ENCODE data around the gene LHX6.

Gene LHX6

DNA sequence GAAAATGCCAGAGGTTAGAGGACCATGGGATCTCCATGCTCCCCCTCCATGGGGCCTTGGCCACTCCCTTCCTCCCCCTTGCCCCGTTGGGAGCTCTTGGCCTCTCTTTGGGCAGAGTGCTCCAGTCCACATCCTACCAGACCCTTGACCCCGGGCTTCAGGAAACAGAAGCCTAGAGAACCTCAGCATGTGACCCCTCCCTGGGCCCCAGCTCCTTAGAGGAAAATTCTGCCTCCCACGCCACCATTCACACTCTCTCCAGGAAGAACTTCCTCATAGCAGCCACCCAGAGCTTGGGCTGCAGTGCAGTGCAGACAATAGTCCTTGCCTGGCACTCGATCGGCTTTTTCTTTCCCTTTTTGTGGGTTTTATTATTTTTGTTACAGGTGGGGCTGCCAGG, 6.0 kb downstream of the LHX6 start:
- no peak for TF ChIP-seq FOXP2 (optimal IDR thresholded peaks at IDR 0.05; ENCODE audit: borderline replicate concordance, extremely low read depth, extremely low read length, insufficient read depth)
- no peak for TF ChIP-seq POLR2AphosphoS5 (IDR thresholded peaks at IDR 0.05; ENCODE audit: low read depth, low read length)
- TF ChIP-seq SIN3A (IDR thresholded peaks at IDR 0.05; ENCODE audit: borderline replicate concordance, insufficient read depth, low read length): no peak
- no peak for TF ChIP-seq TAF1 (IDR thresholded peaks at IDR 0.05; ENCODE audit: borderline replicate concordance, insufficient read depth, low read length)
- TF ChIP-seq, protein P1, sequence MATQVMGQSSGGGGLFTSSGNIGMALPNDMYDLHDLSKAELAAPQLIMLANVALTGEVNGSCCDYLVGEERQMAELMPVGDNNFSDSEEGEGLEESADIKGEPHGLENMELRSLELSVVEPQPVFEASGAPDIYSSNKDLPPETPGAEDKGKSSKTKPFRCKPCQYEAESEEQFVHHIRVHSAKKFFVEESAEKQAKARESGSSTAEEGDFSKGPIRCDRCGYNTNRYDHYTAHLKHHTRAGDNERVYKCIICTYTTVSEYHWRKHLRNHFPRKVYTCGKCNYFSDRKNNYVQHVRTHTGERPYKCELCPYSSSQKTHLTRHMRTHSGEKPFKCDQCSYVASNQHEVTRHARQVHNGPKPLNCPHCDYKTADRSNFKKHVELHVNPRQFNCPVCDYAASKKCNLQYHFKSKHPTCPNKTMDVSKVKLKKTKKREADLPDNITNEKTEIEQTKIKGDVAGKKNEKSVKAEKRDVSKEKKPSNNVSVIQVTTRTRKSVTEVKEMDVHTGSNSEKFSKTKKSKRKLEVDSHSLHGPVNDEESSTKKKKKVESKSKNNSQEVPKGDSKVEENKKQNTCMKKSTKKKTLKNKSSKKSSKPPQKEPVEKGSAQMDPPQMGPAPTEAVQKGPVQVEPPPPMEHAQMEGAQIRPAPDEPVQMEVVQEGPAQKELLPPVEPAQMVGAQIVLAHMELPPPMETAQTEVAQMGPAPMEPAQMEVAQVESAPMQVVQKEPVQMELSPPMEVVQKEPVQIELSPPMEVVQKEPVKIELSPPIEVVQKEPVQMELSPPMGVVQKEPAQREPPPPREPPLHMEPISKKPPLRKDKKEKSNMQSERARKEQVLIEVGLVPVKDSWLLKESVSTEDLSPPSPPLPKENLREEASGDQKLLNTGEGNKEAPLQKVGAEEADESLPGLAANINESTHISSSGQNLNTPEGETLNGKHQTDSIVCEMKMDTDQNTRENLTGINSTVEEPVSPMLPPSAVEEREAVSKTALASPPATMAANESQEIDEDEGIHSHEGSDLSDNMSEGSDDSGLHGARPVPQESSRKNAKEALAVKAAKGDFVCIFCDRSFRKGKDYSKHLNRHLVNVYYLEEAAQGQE (IDR thresholded peaks at IDR 0.05; ENCODE audit: insufficient read depth in 1 of 2, low read depth in 2 of 2, low read length in 2 of 2): no peak

DNA sequence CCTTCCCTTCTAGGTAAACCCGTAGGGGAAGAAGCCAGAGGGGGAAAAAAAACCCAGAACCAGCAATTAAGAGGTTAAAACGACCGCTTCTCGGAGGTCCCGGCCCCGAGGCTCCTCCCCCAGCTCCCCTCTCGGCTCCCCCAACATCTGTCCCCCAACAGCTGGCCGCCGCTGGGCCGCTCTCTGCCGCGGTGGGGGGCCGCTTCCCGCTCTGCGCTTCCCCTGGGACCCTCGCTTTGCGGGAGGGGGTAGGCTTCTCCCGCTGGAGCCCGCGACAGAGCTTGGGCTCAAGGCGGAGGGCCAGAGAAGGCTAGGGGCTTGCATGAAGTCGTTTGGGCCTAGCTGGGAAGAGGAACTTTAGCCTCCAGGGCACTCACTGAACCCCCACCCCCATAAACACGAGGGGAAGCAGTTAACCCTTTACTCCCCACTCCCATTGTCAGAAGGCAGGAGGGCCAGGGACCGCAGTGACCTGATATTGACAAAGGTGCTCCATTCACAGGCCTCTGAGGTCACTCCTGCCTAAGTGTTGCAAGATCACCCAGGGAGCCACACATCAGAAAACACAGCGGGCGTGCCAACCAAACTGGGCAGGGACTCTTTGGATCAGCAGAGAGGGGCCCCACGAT, 7.5 kb downstream of the LHX6 start:
- TF ChIP-seq POLR2AphosphoS5 (IDR thresholded peaks at IDR 0.05; ENCODE audit: low read depth, low read length): no peak
- no peak for TF ChIP-seq TAF1 (IDR thresholded peaks at IDR 0.05; ENCODE audit: borderline replicate concordance, insufficient read depth, low read length)
- no peak for TF ChIP-seq SIN3A (IDR thresholded peaks at IDR 0.05; ENCODE audit: borderline replicate concordance, insufficient read depth, low read length)
- TF ChIP-seq FOXP2 (optimal IDR thresholded peaks at IDR 0.05; ENCODE audit: borderline replicate concordance, extremely low read depth, extremely low read length, insufficient read depth): no peak
- TF ChIP-seq, protein P1 (IDR thresholded peaks at IDR 0.05; ENCODE audit: insufficient read depth in 1 of 2, low read depth in 2 of 2, low read length in 2 of 2): no peak

DNA sequence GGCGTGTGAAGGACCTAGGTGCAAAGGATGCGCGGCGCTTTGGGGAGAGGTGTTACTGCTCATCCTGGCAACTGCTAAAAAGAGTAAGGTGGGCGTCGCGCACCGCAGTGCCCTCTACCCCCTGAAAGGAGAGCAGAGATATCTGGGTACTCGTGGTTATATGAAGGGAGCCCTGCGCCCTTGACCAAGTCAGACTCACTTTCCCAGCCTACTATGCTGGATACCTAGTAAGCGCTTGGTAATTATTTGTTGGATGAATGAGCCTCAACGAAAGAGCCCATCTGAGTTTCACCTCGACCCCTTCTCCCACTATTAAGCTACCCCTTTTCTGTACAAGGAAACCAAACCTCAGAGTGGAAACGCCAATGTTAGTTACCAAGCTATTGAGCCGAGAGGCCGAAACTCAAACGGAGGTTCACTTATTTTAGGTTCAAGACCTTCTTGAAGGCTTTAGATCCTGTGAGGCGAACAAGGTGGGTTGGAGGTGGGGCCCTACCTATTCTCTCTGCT, 8.0 kb downstream of the LHX6 start:
- TF ChIP-seq FOXP2 (optimal IDR thresholded peaks at IDR 0.05; ENCODE audit: borderline replicate concordance, extremely low read depth, extremely low read length, insufficient read depth) (no peak), SIN3A (IDR thresholded peaks at IDR 0.05; ENCODE audit: borderline replicate concordance, insufficient read depth, low read length) (no peak)

DNA sequence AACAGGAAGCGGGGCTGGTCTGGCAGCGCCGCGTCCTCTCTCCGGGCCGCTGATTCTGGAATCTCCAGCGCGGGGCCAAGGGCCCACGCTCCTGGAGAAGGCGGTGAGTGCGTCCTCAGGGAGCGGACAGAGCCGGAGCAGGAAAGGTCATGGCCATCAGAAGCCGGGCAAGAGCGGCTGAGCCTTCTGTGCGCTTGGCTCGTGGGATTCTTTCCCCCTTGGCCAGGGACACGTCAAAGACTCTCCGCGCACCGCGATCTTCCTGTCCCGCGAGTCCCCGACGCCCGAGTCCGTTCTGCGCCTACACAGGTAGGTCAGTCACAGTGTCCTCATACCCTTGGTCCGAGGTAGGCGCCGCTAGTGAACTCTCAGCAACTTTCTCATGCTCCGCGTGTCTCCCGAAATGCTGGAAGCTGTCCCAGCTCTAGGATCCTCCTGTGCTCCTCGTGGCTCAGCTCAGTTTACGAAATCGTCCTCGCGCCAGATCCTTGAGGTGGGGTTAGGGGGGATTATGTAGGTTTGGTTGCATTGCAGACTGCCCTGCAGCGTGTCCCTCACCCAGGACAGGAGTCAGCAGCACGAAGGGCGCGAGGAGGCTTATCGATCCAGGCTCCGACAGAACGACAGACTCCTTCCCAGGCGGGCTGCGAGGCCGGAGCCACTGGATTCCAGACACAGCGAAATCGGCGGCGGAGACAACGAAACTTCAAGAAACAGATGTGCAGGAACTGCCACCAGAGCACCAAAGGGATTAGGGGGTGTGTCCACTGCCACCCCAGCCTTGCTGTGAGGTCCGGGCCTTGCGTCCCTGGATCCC, 8.7 kb downstream of the LHX6 start:
- TF ChIP-seq SIN3A (IDR thresholded peaks at IDR 0.05; ENCODE audit: borderline replicate concordance, insufficient read depth, low read length): no peak
- TF ChIP-seq FOXP2 (optimal IDR thresholded peaks at IDR 0.05; ENCODE audit: borderline replicate concordance, extremely low read depth, extremely low read length, insufficient read depth): no peak
- TF ChIP-seq TAF1 (IDR thresholded peaks at IDR 0.05; ENCODE audit: borderline replicate concordance, insufficient read depth, low read length): no peak
- TF ChIP-seq, protein P1 (IDR thresholded peaks at IDR 0.05; ENCODE audit: insufficient read depth in 1 of 2, low read depth in 2 of 2, low read length in 2 of 2): no peak
- no peak for TF ChIP-seq POLR2AphosphoS5 (IDR thresholded peaks at IDR 0.05; ENCODE audit: low read depth, low read length)

DNA sequence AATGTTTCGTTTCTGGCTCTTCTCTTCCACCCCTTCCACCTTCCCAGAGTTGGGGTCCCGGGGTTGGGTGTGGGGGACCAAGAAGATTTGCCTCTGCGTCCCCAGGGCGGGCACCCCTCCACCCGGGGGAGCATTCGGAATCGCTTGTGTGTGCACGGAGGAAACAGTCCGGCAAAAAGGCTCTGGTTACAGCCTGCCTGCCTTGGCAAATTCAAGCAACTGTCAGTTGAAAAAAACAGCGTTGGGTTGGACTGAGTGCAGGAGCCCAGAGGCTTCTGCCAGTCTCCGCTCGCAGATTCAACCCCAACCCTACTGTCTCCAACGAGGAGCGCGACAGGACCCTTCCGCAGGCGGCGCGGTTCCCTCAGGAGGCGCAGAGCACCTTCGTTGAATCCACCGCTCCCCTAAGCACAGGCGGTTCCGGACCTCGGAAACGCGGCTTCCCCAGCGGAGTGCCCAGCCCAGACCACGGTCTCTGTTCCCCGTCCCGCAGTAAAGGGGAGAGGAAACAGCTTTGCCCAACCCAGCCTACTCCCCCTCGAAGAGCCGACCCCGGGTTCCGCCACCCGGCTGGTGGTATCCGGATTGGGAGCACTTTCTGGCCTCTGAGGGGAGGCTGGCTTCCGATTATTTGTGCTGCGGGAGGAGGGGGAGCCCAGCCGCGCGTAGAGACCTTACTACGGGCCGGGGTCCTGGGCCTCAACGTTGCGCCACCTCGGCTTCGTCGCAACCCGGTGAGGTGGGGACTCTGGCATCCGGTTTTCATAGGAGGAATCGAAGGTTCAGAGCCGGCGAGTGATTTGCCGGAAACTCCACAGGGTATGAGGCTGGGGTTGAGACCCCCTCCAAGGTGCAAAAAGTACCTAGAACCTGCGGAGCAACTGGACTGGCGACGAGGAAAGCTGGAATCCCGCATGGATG, 9.6 kb downstream of the LHX6 start:
- TF ChIP-seq, protein P1 (IDR thresholded peaks at IDR 0.05; ENCODE audit: insufficient read depth in 1 of 2, low read depth in 2 of 2, low read length in 2 of 2): no peak
- TF ChIP-seq SIN3A (IDR thresholded peaks at IDR 0.05; ENCODE audit: borderline replicate concordance, insufficient read depth, low read length): no peak
- TF ChIP-seq FOXP2 (optimal IDR thresholded peaks at IDR 0.05; ENCODE audit: borderline replicate concordance, extremely low read depth, extremely low read length, insufficient read depth): no peak
- no peak for TF ChIP-seq POLR2AphosphoS5 (IDR thresholded peaks at IDR 0.05; ENCODE audit: low read depth, low read length)
- no peak for TF ChIP-seq TAF1 (IDR thresholded peaks at IDR 0.05; ENCODE audit: borderline replicate concordance, insufficient read depth, low read length)

Data from PFSK-1 (cell line).